GM12875 (cell line): Measurements from ENCODE around the gene UIMC1.

Experiments used
- H3K4me3 ChIP-seq: one replicate; pipeline ENCODE4 v1.5.1; 2011; ENCODE audit warnings: low read depth, low read length, control low read depth
- CTCF ChIP-seq: IDR thresholded peaks from 2 replicates; pipeline ENCODE4 v1.5.1; 2011; ENCODE audit warnings: low read depth, mild to moderate bottlenecking, control low read depth, inconsistent platforms, low read length, moderate library complexity, borderline replicate concordance; ENCODE audit not compliant: insufficient read depth

Gene UIMC1

DNA sequence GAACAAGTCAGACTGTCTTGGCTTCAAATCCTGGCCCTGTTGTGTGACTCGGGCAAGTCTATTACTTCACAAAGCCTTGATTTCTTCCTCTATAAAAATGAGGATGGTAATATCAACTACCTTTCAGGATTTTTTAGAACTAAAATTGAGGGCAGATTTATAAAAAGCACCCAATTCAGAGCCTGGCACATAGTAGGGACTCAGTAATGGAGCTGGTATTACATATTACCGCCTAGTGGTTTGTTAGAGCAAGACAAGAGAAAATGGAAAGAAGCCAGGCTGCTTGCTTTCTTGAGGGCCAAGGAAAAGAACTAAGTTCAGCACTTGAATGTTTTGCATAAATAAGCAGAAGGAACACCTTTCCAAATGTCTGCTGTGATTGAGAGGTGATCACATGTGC lies 35.4 kb upstream of the UIMC1 start:
- TF ChIP-seq CTCF, result no peak
- H3K4me3 ChIP-seq, result no peak overlapping the region

- no peak overlapping the region for H3K4me3 ChIP-seq
- no peak for TF ChIP-seq CTCF
These were observed 34.3 kb upstream of the UIMC1 start for GRCh38 chr5:177040814-177041420.

- no peak for TF ChIP-seq CTCF
- H3K4me3 ChIP-seq, result no peak overlapping the region
These were observed 30.3 kb upstream of the UIMC1 start for GRCh38 chr5:177036921-177037320.

DNA sequence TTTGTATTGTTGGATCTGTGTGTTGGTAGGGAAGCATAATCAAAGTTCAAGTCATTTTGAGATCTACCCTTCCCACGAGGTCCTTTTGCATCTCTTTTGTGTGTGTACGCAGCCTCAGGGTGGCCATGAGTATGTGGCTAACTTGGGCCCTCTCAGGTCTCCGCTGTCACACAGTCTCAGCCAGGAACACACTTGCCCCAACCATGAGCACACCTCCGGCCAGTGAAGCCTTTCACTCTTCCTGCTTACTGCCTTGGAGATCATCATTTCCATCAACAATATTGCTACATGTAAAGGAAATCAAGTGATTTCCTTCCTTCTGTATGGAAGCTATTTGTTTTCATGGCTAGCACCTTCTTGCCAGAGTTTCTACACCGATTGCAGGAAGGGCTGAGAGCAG lies 29.9 kb upstream of the UIMC1 start:
- no peak overlapping the region for H3K4me3 ChIP-seq
- TF ChIP-seq CTCF, result no peak

DNA sequence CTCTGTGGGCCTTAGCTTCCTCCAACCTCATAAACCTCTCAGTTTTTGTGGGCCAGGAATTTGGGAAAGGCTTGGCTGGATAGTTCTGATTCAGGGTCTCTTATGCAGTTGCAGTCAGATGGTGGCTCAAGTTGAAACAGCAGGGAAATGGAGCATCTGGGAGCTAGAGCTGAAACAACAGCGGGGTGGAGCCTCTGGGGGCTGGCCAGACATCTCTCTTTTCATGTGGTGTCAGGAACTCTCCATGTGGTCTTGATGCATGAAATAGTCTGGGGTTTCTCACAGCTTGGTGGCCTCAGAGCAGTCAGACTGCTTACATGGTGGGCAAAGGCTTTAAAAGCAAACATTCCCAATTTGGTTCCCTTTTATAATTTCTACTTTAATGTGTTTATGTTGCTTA lies 29.4 kb upstream of the UIMC1 start:
- TF ChIP-seq CTCF, result no peak
- no peak overlapping the region for H3K4me3 ChIP-seq

- TF ChIP-seq CTCF, result no peak
These were observed 22.9 kb upstream of the UIMC1 start for GRCh38 chr5:177029498-177029897.

GRCh38 chr5:177027665-177028064 lies 21.1 kb upstream of the UIMC1 start:
- no peak overlapping the region for H3K4me3 ChIP-seq
- no peak for TF ChIP-seq CTCF

More at GRCh38 chr5:177029498-177029897, 22.9 kb upstream of the UIMC1 start:
- no peak overlapping the region for H3K4me3 ChIP-seq
